Naive thymus-derived CD4-positive, alpha-beta T cell (primary cell): Measurements from ENCODE around the gene UBE3A. TPM values are rescaled to one million over a fixed set of nuclear protein-coding genes. Genes with fewer than 3 reads are reported as not detected.

ENCODE experiments used
- ATAC-seq: fragments of 150-1000 bp; cut with Tn5 transposase; 2 replicates; pipeline ENCODE4 v1.10.0; 2021; ENCODE audit warnings: mild to moderate bottlenecking, moderate library complexity
- CTCF ChIA-PET: fragments of 350-600 bp; sonication (Branson Sonifier 250); formaldehyde crosslinking; loops from one replicate; lab custom pipeline; 2021; ENCODE audit warnings: antibody characterized with exemption; lab: Charles Lee
- POLR2A ChIA-PET: fragments of 350-600 bp; sonication (Branson Sonifier 250); formaldehyde crosslinking; loops from one replicate; lab custom pipeline; 2021; ENCODE audit warnings: antibody characterized with exemption, inconsistent platforms; lab: Charles Lee
- DNase-seq, 9 donors: peaks; one replicate each; pipeline versions ENCODE4 v3.0.0 to v3.0.0-alpha.2; 2020 to 2022; ENCODE audit warnings: mixed read lengths in 1 of 9
- H3K27ac ChIP-seq: one replicate; pipeline ENCODE4 v1.7.0; 2013; ENCODE audit warnings: mild to moderate bottlenecking, low read depth, low read length, moderate library complexity
- H3K27me3 ChIP-seq, 2 donors: one replicate each; pipeline ENCODE4 v1.7.0; 2013; ENCODE audit warnings: low read length in 2 of 2, mild to moderate bottlenecking in 2 of 2, moderate library complexity in 2 of 2; ENCODE audit not compliant: control insufficient read depth in 2 of 2, insufficient read depth in 2 of 2
- H3K36me3 ChIP-seq, 3 experiments: 1 replicate in 2 of 3; 2 replicates in 1 of 3; pipeline ENCODE4 v1.7.0; 2013; ENCODE audit warnings: low read length in 3 of 3, mild to moderate bottlenecking in 3 of 3, moderate library complexity in 1 of 3; ENCODE audit not compliant: insufficient read depth in 3 of 3, control insufficient read depth in 2 of 3
- H3K4me1 ChIP-seq, 2 donors: one replicate each; pipeline ENCODE4 v1.7.0; 2013; ENCODE audit warnings: low read length in 2 of 2, mild to moderate bottlenecking in 2 of 2, moderate library complexity in 1 of 2; ENCODE audit not compliant: control insufficient read depth in 2 of 2, insufficient read depth in 2 of 2
- H3K4me3 ChIP-seq: 2 replicates; pipeline ENCODE4 v1.7.0; 2013; ENCODE audit warnings: mild to moderate bottlenecking, low read length
- H3K9me3 ChIP-seq, 3 experiments: 1 replicate in 2 of 3; 2 replicates in 1 of 3; pipeline ENCODE4 v1.7.0; 2013; ENCODE audit warnings: low read length in 3 of 3; ENCODE audit not compliant: control insufficient read depth in 2 of 3
- H3K27ac Mint-ChIP-seq, 9 donors: one replicate each; pipeline ENCODE4 v1.8.0; 2020 to 2022; ENCODE audit warnings: mixed read lengths in 9 of 9, mild to moderate bottlenecking in 8 of 9, moderate library complexity in 5 of 9, inconsistent platforms in 2 of 9
- H3K27me3 Mint-ChIP-seq, 5 donors: one replicate each; pipeline ENCODE4 v1.8.0; 2021 to 2022; ENCODE audit warnings: mixed read lengths in 5 of 5, mild to moderate bottlenecking in 1 of 5
- H3K36me3 Mint-ChIP-seq, 5 donors: one replicate each; pipeline ENCODE4 v1.8.0; 2020 to 2022; ENCODE audit warnings: mixed read lengths in 5 of 5, mild to moderate bottlenecking in 3 of 5, inconsistent platforms in 1 of 5
- H3K4me1 Mint-ChIP-seq, 7 donors: one replicate each; pipeline ENCODE4 v1.8.0; 2020 to 2022; ENCODE audit warnings: mixed read lengths in 7 of 7, mild to moderate bottlenecking in 3 of 7, inconsistent platforms in 1 of 7
- H3K4me3 Mint-ChIP-seq, 10 donors: one replicate each; pipeline ENCODE4 v1.8.0; 2020 to 2022; ENCODE audit warnings: mild to moderate bottlenecking in 10 of 10, mixed read lengths in 10 of 10, moderate library complexity in 6 of 10, inconsistent platforms in 2 of 10
- H3K9me3 Mint-ChIP-seq, 11 donors: one replicate each; pipeline ENCODE4 v1.8.0; 2020 to 2022; ENCODE audit warnings: mixed read lengths in 11 of 11, mild to moderate bottlenecking in 4 of 11, inconsistent platforms in 1 of 11, moderate library complexity in 1 of 11
- intact Hi-C, 2 donors: fragments of 100-400 bp; cut with micrococcal nuclease; formaldehyde crosslinking; loops; one replicate each; pipeline ENCODE4 v1.15.1; 2023
- polyA plus RNA-seq, 2 donors: library from polyadenylated mRNA; unstranded; fragments of 300-500 nt; fragmentation: Illumina TruSeq; gene quantifications; one replicate each; pipeline ENCODE4 v1.2.3, GENCODE V29; 2021
- total RNA-seq, 6 experiments: library from RNA in 5 of 6; stranded (reverse) in 5 of 6; gene quantifications; 1 replicate in 5 of 6; 2 replicates in 1 of 6; pipeline ENCODE4 v1.2.3 and lab custom pipeline; 2021 to 2026

The UBE3A gene
- total and polyA plus RNA-seq, 7 experiments from 2014 or later = 87.0 to 143 (median 107) TPM

- DNase-seq (no peak), ATAC-seq (no peak)
- Histone ChIP-seq H3K9me3 (no peaks in the 10 kb centered on the region), H3K4me1 (no peaks in the 10 kb centered on the region), H3K27me3 (no peaks in the 10 kb centered on the region), H3K27ac (no peak overlapping the region), H3K4me3 (no peak overlapping the region), H3K36me3 (no peaks in the 10 kb centered on the region)
- intact Hi-C loops = no loop called here
- POLR2A ChIA-PET = no interaction called here
- CTCF ChIA-PET = no interaction called here
- Mint-ChIP-seq H3K9me3 (peaks cover 0 to 14% (median 7%) of the 10 kb centered on the region in 11 donors), H3K27me3 (peaks cover 0 to 19% (median 16%) of the 10 kb centered on the region in 5 donors), H3K4me1 (no peaks in the 10 kb centered on the region), H3K27ac (no peak overlapping the region), H3K36me3 (peaks cover 0 to 11% (median 3%) of the 10 kb centered on the region in 5 donors), H3K4me3 (no peak overlapping the region)
These were observed 6.6 kb upstream of the UBE3A start for GRCh38 chr15:25445412-25445811.

- peaks cover 0 to 3% (median 0%) of the 10 kb centered on the region in 5 donors for H3K36me3 Mint-ChIP-seq
- peaks cover 6 to 19% of the 10 kb centered on the region in 2 donors for H3K4me1 ChIP-seq
- H3K4me3 Mint-ChIP-seq = peak overlapping the region in 3 of 10 donors; percentile 6 to 92 (median 75)
- H3K27ac ChIP-seq = no peak overlapping the region
- no peaks in the 10 kb centered on the region for H3K27me3 ChIP-seq
- peaks cover 0 to 4% (median 0%) of the 10 kb centered on the region in 5 donors for H3K27me3 Mint-ChIP-seq
- no peak overlapping the region for H3K4me3 ChIP-seq
- peaks cover 0 to 8% (median 0%) of the 10 kb centered on the region in 3 experiments for H3K36me3 ChIP-seq
- intact Hi-C loops = no loop called here
- ATAC-seq (no peak), DNase-seq (no peak)
- ChIA-PET POLR2A (no interaction called here), CTCF (no interaction called here)
- peaks cover 0 to 4% (median 0%) of the 10 kb centered on the region in 11 donors for H3K9me3 Mint-ChIP-seq
- H3K27ac Mint-ChIP-seq = peak overlapping the region in 2 of 9 donors; percentile 26 to 60
- no peaks in the 10 kb centered on the region for H3K9me3 ChIP-seq
- peaks cover 15 to 21% (median 18%) of the 10 kb centered on the region in 7 donors for H3K4me1 Mint-ChIP-seq
These were observed 2.3 kb upstream of the UBE3A start for GRCh38 chr15:25441111-25441510.

- peak overlapping the region; percentile 93 for H3K27ac ChIP-seq
- Mint-ChIP-seq H3K36me3 (peaks cover 0 to 13% (median 5%) of the 10 kb centered on the region in 5 donors), H3K9me3 (peaks cover 0 to 4% (median 0%) of the 10 kb centered on the region in 11 donors), H3K4me3 (peak overlapping the region; percentile 81 to 92 (median 86)), H3K4me1 (peaks cover 17 to 37% (median 35%) of the 10 kb centered on the region in 7 donors), H3K27me3 (peaks cover 0 to 2% (median 0%) of the 10 kb centered on the region in 5 donors), H3K27ac (peak overlapping the region; percentile 28 to 89 (median 81))
- POLR2A ChIA-PET = interaction anchor here (1.0 to 1.3 kb wide), 3 partner anchors 11 to 643 kb away, joined by 3 to 4 read pairs (median 3); no protein-coding TSS in a partner anchor
- no peaks in the 10 kb centered on the region for H3K9me3 ChIP-seq
- intact Hi-C loops = loop anchor here (1.0 to 5.0 kb wide), 6 partner anchors 112 to 1875 kb away; partner anchors contain the start of gene MKRN3 (in 1 of the 2)
- H3K4me3 ChIP-seq = peak overlapping the region; percentile 80
- H3K4me1 ChIP-seq = peaks cover 22 to 28% of the 10 kb centered on the region in 2 donors
- no peaks in the 10 kb centered on the region for H3K27me3 ChIP-seq
- ATAC-seq (no peak), DNase-seq (no peak)
- peaks cover 0 to 8% (median 0%) of the 10 kb centered on the region in 3 experiments for H3K36me3 ChIP-seq
- CTCF ChIA-PET = interaction anchor here (0.6 kb wide), 1 partner anchor 476 kb away, joined by 3 read pairs; no protein-coding TSS in a partner anchor
These were observed 579 bp upstream of the UBE3A start for GRCh38 chr15:25439369-25439836.

GRCh38 chr15:25437777-25438600 is 835 bp downstream of the UBE3A start:
- DNase-seq (peak; percentile 3 to 74 (median 38)), ATAC-seq (peak; percentile 31)

GRCh38 chr15:25436707-25437106 is 2.1 kb downstream of the UBE3A start:
- H3K27ac Mint-ChIP-seq = peak overlapping the region in 2 of 9 donors; percentile 27 to 78
- POLR2A ChIA-PET = no interaction called here

More at GRCh38 chr15:25437777-25438600, 835 bp downstream of the UBE3A start:
- H3K9me3 Mint-ChIP-seq = peaks cover 0 to 2% (median 0%) of the 10 kb centered on the region in 11 donors
- H3K27me3 Mint-ChIP-seq = no peaks in the 10 kb centered on the region
- peak overlapping the region; percentile 80 for H3K4me3 ChIP-seq
- no peaks in the 10 kb centered on the region for H3K9me3 ChIP-seq
- H3K36me3 ChIP-seq = peaks cover 0 to 8% (median 0%) of the 10 kb centered on the region in 3 experiments
- H3K4me3 Mint-ChIP-seq = peak overlapping the region; percentile 88 to 96 (median 92)
- H3K27ac Mint-ChIP-seq = peak overlapping the region; percentile 79 to 97 (median 93)
- POLR2A ChIA-PET = interaction anchor here (0.6 to 1.3 kb wide), 2 partner anchors 10 to 12 kb away, joined by 3 read pairs; no protein-coding TSS in a partner anchor
- H3K27ac ChIP-seq = peak overlapping the region; percentile 93
- CTCF ChIA-PET = no interaction called here
- H3K27me3 ChIP-seq = no peaks in the 10 kb centered on the region
- H3K4me1 Mint-ChIP-seq = peaks cover 20 to 50% (median 37%) of the 10 kb centered on the region in 7 donors
- H3K36me3 Mint-ChIP-seq = peaks cover 0 to 13% (median 5%) of the 10 kb centered on the region in 5 donors
- intact Hi-C loops = loop anchor here (1.0 to 5.0 kb wide), 5 partner anchors 111 to 1873 kb away; partner anchors contain the start of gene MKRN3 (in 1 of the 2)
- peaks cover 25 to 31% of the 10 kb centered on the region in 2 donors for H3K4me1 ChIP-seq

More at GRCh38 chr15:25436707-25437106, 2.1 kb downstream of the UBE3A start:
- Histone ChIP-seq H3K36me3 (peaks cover 0 to 8% (median 0%) of the 10 kb centered on the region in 3 experiments), H3K27ac (no peak overlapping the region), H3K9me3 (no peaks in the 10 kb centered on the region), H3K4me3 (no peak overlapping the region), H3K27me3 (no peaks in the 10 kb centered on the region), H3K4me1 (peaks cover 32 to 38% of the 10 kb centered on the region in 2 donors)
- Mint-ChIP-seq H3K4me1 (peaks cover 33 to 63% (median 50%) of the 10 kb centered on the region in 7 donors), H3K36me3 (peaks cover 0 to 17% (median 6%) of the 10 kb centered on the region in 5 donors), H3K4me3 (peak overlapping the region; percentile 67 to 95 (median 92)), H3K9me3 (no peaks in the 10 kb centered on the region), H3K27me3 (no peaks in the 10 kb centered on the region)
- ATAC-seq (no peak), DNase-seq (no peak)
- CTCF ChIA-PET = no interaction called here
- intact Hi-C loops = loop anchor here (1.0 to 5.0 kb wide), 3 partner anchors 109 to 669 kb away; no protein-coding TSS in a partner anchor
